HepG2 (cell line): Measurements from ENCODE around the gene SUV39H2. TPM values are rescaled to one million over a fixed set of nuclear protein-coding genes. Genes with fewer than 3 reads are reported as not detected.

Experiments
- ATF7-NPFF ChIP-seq: sonication (generic); formaldehyde crosslinking; IDR thresholded peaks from 2 replicates; pipeline ENCODE4 v1.8.1; 2023; ENCODE audit warnings: mild to moderate bottlenecking, low read depth, missing genetic modification reagents, moderate library complexity
- ATM ChIP-seq: fragments of 450-650 bp; IDR thresholded peaks from 2 replicates; pipeline ENCODE4 v1.7.1; 2017; ENCODE audit warnings: mild to moderate bottlenecking, borderline replicate concordance
- CCAR2 ChIP-seq: fragments of 200-400 bp; formaldehyde crosslinking; optimal IDR thresholded peaks from 2 replicates; pipeline ENCODE3; 2018; ENCODE audit warnings: low read depth, mild to moderate bottlenecking, low read length, moderate library complexity
- HDAC6 ChIP-seq: fragments of 200-600 bp; sonication (generic); IDR thresholded peaks from 2 replicates; pipeline ENCODE4 v1.7.0; 2017; ENCODE audit warnings: mild to moderate bottlenecking, antibody characterized with exemption, low read length, low read depth
- KLF12 ChIP-seq: sonication (generic); formaldehyde crosslinking; IDR thresholded peaks from 2 replicates; pipeline ENCODE4 v1.4.0; 2020; ENCODE audit warnings: missing genetic modification reagents, borderline replicate concordance
- ZBTB1 ChIP-seq: sonication (generic); formaldehyde crosslinking; IDR thresholded peaks from 2 replicates; pipeline ENCODE4 v1.4.0; 2020; ENCODE audit warnings: missing genetic modification reagents, borderline replicate concordance
- ZBTB8A ChIP-seq: sonication (generic); formaldehyde crosslinking; IDR thresholded peaks from 2 replicates; pipeline ENCODE4 v1.4.0; 2020; ENCODE audit warnings: mild to moderate bottlenecking, low read depth, missing genetic modification reagents, borderline replicate concordance
- ZNF441 ChIP-seq: sonication (generic); formaldehyde crosslinking; IDR thresholded peaks from 2 replicates; pipeline ENCODE4 v1.7.0; 2021; ENCODE audit warnings: missing genetic modification reagents, borderline replicate concordance
- ZNF503 ChIP-seq: sonication (generic); formaldehyde crosslinking; IDR thresholded peaks from 2 replicates; pipeline ENCODE4 v1.4.0; 2020; ENCODE audit warnings: missing genetic modification reagents
- ZNF512 ChIP-seq: sonication (generic); formaldehyde crosslinking; IDR thresholded peaks from 2 replicates; pipeline ENCODE4 v1.4.0; 2020; ENCODE audit warnings: mild to moderate bottlenecking, missing genetic modification reagents
- polyA plus RNA-seq, 8 experiments: library from polyadenylated mRNA; depleted of rRNA in 3 of 8; stranded (reverse) in 7 of 8; unstranded in 1 of 8; fragments of >200 nt; fragmentation: Illumina TruSeq in 4 of 8; extraction: Trizol in 4 of 8; gene quantifications; 2 replicates each; pipeline versions ENCODE4 v1.2.1 to v1.2.3, GENCODE V29; 2011 to 2016; ENCODE audit warnings: low read depth in 4 of 8, missing spikeins in 1 of 8, mixed read lengths in 1 of 8; ENCODE audit not compliant: insufficient read depth in 1 of 8
- total RNA-seq, 5 experiments: library from RNA; depleted of rRNA; stranded (reverse); fragments of >200 nt; fragmentation: Illumina TruSeq; extraction: Trizol; gene quantifications; 2 replicates each; pipeline ENCODE4 v1.2.3, GENCODE V29; 2016; ENCODE audit warnings: low read depth in 1 of 5
- TF ChIP-seq, protein P1 (sequence below): sonication (generic); formaldehyde crosslinking; IDR thresholded peaks from 2 replicates; pipeline ENCODE4 v1.5.1; 2020; ENCODE audit warnings: mild to moderate bottlenecking, missing genetic modification reagents, borderline replicate concordance
- TF ChIP-seq, protein P2 (sequence below): sonication (generic); formaldehyde crosslinking; IDR thresholded peaks from 2 replicates; pipeline ENCODE4 v1.4.0; 2020; ENCODE audit warnings: missing genetic modification reagents, mild to moderate bottlenecking, borderline replicate concordance

The SUV39H2 gene
- total and polyA plus RNA-seq, 2 of the 13 experiments (the other 11 are each of a cell fraction or from before 2014, with no cell fraction given) = 9.0 to 44.3 TPM

GRCh38 chr10:14837757-14838581 is 40.7 kb upstream of the SUV39H2 start, which contains the start of the genes CDNF, HSPA14 and MSANTD7 (continued):
- TF ChIP-seq ZBTB8A (no peak), ZNF503 (CRISPR knock-in tag) (peak; percentile 59; the same call in 1 of the 2 replicates), ZNF512 (CRISPR knock-in tag) (no peak), KLF12 (CRISPR knock-in tag) (peak; percentile 69; the same call in 1 of the 2 replicates), ZBTB1 (CRISPR knock-in tag) (no peak), ZNF441 (CRISPR knock-in tag) (peak; percentile 87; the same call in 1 of the 2 replicates), CCAR2 (no peak), ATM (no peak), ATF7-NPFF (CRISPR knock-in tag) (peak; percentile 49; the same call in 1 of the 2 replicates), HDAC6 (no peak)
- TF ChIP-seq, protein P1, sequence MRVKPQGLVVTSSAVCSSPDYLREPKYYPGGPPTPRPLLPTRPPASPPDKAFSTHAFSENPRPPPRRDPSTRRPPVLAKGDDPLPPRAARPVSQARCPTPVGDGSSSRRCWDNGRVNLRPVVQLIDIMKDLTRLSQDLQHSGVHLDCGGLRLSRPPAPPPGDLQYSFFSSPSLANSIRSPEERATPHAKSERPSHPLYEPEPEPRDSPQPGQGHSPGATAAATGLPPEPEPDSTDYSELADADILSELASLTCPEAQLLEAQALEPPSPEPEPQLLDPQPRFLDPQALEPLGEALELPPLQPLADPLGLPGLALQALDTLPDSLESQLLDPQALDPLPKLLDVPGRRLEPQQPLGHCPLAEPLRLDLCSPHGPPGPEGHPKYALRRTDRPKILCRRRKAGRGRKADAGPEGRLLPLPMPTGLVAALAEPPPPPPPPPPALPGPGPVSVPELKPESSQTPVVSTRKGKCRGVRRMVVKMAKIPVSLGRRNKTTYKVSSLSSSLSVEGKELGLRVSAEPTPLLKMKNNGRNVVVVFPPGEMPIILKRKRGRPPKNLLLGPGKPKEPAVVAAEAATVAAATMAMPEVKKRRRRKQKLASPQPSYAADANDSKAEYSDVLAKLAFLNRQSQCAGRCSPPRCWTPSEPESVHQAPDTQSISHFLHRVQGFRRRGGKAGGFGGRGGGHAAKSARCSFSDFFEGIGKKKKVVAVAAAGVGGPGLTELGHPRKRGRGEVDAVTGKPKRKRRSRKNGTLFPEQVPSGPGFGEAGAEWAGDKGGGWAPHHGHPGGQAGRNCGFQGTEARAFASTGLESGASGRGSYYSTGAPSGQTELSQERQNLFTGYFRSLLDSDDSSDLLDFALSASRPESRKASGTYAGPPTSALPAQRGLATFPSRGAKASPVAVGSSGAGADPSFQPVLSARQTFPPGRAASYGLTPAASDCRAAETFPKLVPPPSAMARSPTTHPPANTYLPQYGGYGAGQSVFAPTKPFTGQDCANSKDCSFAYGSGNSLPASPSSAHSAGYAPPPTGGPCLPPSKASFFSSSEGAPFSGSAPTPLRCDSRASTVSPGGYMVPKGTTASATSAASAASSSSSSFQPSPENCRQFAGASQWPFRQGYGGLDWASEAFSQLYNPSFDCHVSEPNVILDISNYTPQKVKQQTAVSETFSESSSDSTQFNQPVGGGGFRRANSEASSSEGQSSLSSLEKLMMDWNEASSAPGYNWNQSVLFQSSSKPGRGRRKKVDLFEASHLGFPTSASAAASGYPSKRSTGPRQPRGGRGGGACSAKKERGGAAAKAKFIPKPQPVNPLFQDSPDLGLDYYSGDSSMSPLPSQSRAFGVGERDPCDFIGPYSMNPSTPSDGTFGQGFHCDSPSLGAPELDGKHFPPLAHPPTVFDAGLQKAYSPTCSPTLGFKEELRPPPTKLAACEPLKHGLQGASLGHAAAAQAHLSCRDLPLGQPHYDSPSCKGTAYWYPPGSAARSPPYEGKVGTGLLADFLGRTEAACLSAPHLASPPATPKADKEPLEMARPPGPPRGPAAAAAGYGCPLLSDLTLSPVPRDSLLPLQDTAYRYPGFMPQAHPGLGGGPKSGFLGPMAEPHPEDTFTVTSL (CRISPR knock-in tag) = no peak
- TF ChIP-seq, protein P2, sequence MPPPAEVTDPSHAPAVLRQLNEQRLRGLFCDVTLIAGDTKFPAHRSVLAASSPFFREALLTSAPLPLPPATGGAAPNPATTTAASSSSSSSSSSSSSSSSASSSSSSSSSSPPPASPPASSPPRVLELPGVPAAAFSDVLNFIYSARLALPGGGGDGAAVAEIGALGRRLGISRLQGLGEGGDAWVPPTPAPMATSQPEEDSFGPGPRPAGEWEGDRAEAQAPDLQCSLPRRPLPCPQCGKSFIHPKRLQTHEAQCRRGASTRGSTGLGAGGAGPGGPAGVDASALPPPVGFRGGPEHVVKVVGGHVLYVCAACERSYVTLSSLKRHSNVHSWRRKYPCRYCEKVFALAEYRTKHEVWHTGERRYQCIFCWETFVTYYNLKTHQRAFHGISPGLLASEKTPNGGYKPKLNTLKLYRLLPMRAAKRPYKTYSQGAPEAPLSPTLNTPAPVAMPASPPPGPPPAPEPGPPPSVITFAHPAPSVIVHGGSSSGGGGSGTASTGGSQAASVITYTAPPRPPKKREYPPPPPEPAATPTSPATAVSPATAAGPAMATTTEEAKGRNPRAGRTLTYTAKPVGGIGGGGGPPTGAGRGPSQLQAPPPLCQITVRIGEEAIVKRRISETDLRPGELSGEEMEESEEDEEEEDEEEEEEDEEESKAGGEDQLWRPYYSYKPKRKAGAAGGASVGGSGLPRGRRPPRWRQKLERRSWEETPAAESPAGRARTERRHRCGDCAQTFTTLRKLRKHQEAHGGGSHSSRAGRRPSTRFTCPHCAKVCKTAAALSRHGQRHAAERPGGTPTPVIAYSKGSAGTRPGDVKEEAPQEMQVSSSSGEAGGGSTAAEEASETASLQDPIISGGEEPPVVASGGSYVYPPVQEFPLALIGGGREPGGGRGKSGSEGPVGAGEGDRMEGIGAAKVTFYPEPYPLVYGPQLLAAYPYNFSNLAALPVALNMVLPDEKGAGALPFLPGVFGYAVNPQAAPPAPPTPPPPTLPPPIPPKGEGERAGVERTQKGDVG (CRISPR knock-in tag) = 0 out of 2 replicates have a peak, but pooled peaks have one; percentile 44
